ENCODE measurements around the gene WDR41.
A peak's percentile ranks its signal among the peaks of the same experiment; 100 is the strongest.
"Not testable (repeated sequence)": the region's sequence is repeated elsewhere in the genome, so short reads cannot be mapped to it uniquely, and the experiment has no call there.

Gene WDR41

GRCh38 chr5:77490741-77491344 lies 1.3 kb downstream of the WDR41 start:
- H3K79me2 ChIP-seq (ENCODE audit: control insufficient read depth, insufficient read depth, low read length, unreplicated experiment), result peaks cover 43% of the 10 kb centered on the region
- H3K4me1 ChIP-seq (ENCODE audit: control insufficient read depth, insufficient read depth, low read length, unreplicated experiment), result peaks cover 14% of the 10 kb centered on the region
- peaks cover 18% of the 10 kb centered on the region for H3K36me3 ChIP-seq (ENCODE audit: insufficient read depth, low read length)
- peak overlapping the region; percentile 95 for H3K4me3 ChIP-seq (ENCODE audit: low read depth, low read length)
- peak overlapping the region; percentile 90 for H2AFZ ChIP-seq (ENCODE audit: low read length, unreplicated experiment)
- not testable (repeated sequence) for H3K27me3 ChIP-seq (ENCODE audit: insufficient read depth, low read length)
- peak overlapping the region; percentile 90 for H3K27ac ChIP-seq (ENCODE audit: low read depth, low read length)

- Histone ChIP-seq H3K27ac (ENCODE audit: low read depth, low read length) (no peak overlapping the region), H3K36me3 (ENCODE audit: insufficient read depth, low read length) (peaks cover 43% of the 10 kb centered on the region), H3K27me3 (ENCODE audit: insufficient read depth, low read length) (no peaks in the 10 kb centered on the region), H3K79me2 (ENCODE audit: control insufficient read depth, insufficient read depth, low read length, unreplicated experiment) (peaks cover 43% of the 10 kb centered on the region), H3K4me1 (ENCODE audit: control insufficient read depth, insufficient read depth, low read length, unreplicated experiment) (peaks cover 14% of the 10 kb centered on the region), H2AFZ (ENCODE audit: low read length, unreplicated experiment) (no peak overlapping the region), H3K4me3 (ENCODE audit: low read depth, low read length) (no peak overlapping the region)
These were observed 5.7 kb downstream of the WDR41 start for GRCh38 chr5:77486344-77486962.

- H3K27me3 ChIP-seq (ENCODE audit: insufficient read depth, low read length), result no peaks in the 10 kb centered on the region
- peaks cover 20% of the 10 kb centered on the region for H3K79me2 ChIP-seq (ENCODE audit: control insufficient read depth, insufficient read depth, low read length, unreplicated experiment)
- H3K27ac ChIP-seq (ENCODE audit: low read depth, low read length), result no peak overlapping the region
- H3K36me3 ChIP-seq (ENCODE audit: insufficient read depth, low read length), result peaks cover 49% of the 10 kb centered on the region
- no peak overlapping the region for H2AFZ ChIP-seq (ENCODE audit: low read length, unreplicated experiment)
- H3K4me1 ChIP-seq (ENCODE audit: control insufficient read depth, insufficient read depth, low read length, unreplicated experiment), result no peaks in the 10 kb centered on the region
- no peak overlapping the region for H3K4me3 ChIP-seq (ENCODE audit: low read depth, low read length)
These were observed 8.4 kb downstream of the WDR41 start for GRCh38 chr5:77483682-77484081.

- not testable (repeated sequence) for H3K79me2 ChIP-seq (ENCODE audit: control insufficient read depth, insufficient read depth, low read length, unreplicated experiment)
These were observed 17.1 kb downstream of the WDR41 start for GRCh38 chr5:77475041-77475440.

GRCh38 chr5:77468875-77469274 lies 23.2 kb downstream of the WDR41 start:
- not testable (repeated sequence) for H3K27ac ChIP-seq (ENCODE audit: low read depth, low read length); H3K27me3 ChIP-seq (ENCODE audit: insufficient read depth, low read length); H3K36me3 ChIP-seq (ENCODE audit: insufficient read depth, low read length); H3K4me3 ChIP-seq (ENCODE audit: low read depth, low read length); H2AFZ ChIP-seq (ENCODE audit: low read length, unreplicated experiment); H3K4me1 ChIP-seq (ENCODE audit: control insufficient read depth, insufficient read depth, low read length, unreplicated experiment)
- H3K79me2 ChIP-seq (ENCODE audit: control insufficient read depth, insufficient read depth, low read length, unreplicated experiment), result peaks cover 16% of the 10 kb centered on the region

More at GRCh38 chr5:77475041-77475440, 17.1 kb downstream of the WDR41 start:
- H3K4me1 ChIP-seq (ENCODE audit: control insufficient read depth, insufficient read depth, low read length, unreplicated experiment); H3K27me3 ChIP-seq (ENCODE audit: insufficient read depth, low read length); H3K36me3 ChIP-seq (ENCODE audit: insufficient read depth, low read length); H3K4me3 ChIP-seq (ENCODE audit: low read depth, low read length); H2AFZ ChIP-seq (ENCODE audit: low read length, unreplicated experiment); H3K27ac ChIP-seq (ENCODE audit: low read depth, low read length): not testable (repeated sequence)

- H3K36me3 ChIP-seq (ENCODE audit: insufficient read depth, low read length), result no peaks in the 10 kb centered on the region
These were observed 28.2 kb downstream of the WDR41 start for GRCh38 chr5:77463905-77464304.

GRCh38 chr5:77461287-77461686 lies 30.8 kb downstream of the WDR41 start:
- H3K27ac ChIP-seq (ENCODE audit: low read depth, low read length), result no peak overlapping the region
- peaks cover 8% of the 10 kb centered on the region for H3K79me2 ChIP-seq (ENCODE audit: control insufficient read depth, insufficient read depth, low read length, unreplicated experiment)
- H3K4me1 ChIP-seq (ENCODE audit: control insufficient read depth, insufficient read depth, low read length, unreplicated experiment), result peaks cover 7% of the 10 kb centered on the region
- no peak overlapping the region for H2AFZ ChIP-seq (ENCODE audit: low read length, unreplicated experiment)
- no peaks in the 10 kb centered on the region for H3K27me3 ChIP-seq (ENCODE audit: insufficient read depth, low read length)
- no peaks in the 10 kb centered on the region for H3K36me3 ChIP-seq (ENCODE audit: insufficient read depth, low read length)
- H3K4me3 ChIP-seq (ENCODE audit: low read depth, low read length), result no peak overlapping the region

More at GRCh38 chr5:77463905-77464304, 28.2 kb downstream of the WDR41 start:
- Histone ChIP-seq H3K27me3 (ENCODE audit: insufficient read depth, low read length) (no peaks in the 10 kb centered on the region), H3K79me2 (ENCODE audit: control insufficient read depth, insufficient read depth, low read length, unreplicated experiment) (peaks cover 14% of the 10 kb centered on the region), H3K4me3 (ENCODE audit: low read depth, low read length) (no peak overlapping the region), H2AFZ (ENCODE audit: low read length, unreplicated experiment) (peak overlapping the region; percentile 60), H3K4me1 (ENCODE audit: control insufficient read depth, insufficient read depth, low read length, unreplicated experiment) (peaks cover 7% of the 10 kb centered on the region), H3K27ac (ENCODE audit: low read depth, low read length) (no peak overlapping the region)

- no peaks in the 10 kb centered on the region for H3K27me3 ChIP-seq (ENCODE audit: insufficient read depth, low read length)
- H3K4me1 ChIP-seq (ENCODE audit: control insufficient read depth, insufficient read depth, low read length, unreplicated experiment), result no peaks in the 10 kb centered on the region
- no peak overlapping the region for H3K4me3 ChIP-seq (ENCODE audit: low read depth, low read length)
- no peak overlapping the region for H2AFZ ChIP-seq (ENCODE audit: low read length, unreplicated experiment)
- H3K79me2 ChIP-seq (ENCODE audit: control insufficient read depth, insufficient read depth, low read length, unreplicated experiment), result no peaks in the 10 kb centered on the region
- H3K27ac ChIP-seq (ENCODE audit: low read depth, low read length), result no peak overlapping the region
- peaks cover 14% of the 10 kb centered on the region; the same call in 1 of the 2 replicates for H3K36me3 ChIP-seq (ENCODE audit: insufficient read depth, low read length)
These were observed 38.0 kb downstream of the WDR41 start for GRCh38 chr5:77454123-77454522.

- H2AFZ ChIP-seq (ENCODE audit: low read length, unreplicated experiment), result no peak overlapping the region
- no peaks in the 10 kb centered on the region for H3K4me1 ChIP-seq (ENCODE audit: control insufficient read depth, insufficient read depth, low read length, unreplicated experiment)
- no peak overlapping the region for H3K4me3 ChIP-seq (ENCODE audit: low read depth, low read length)
- no peaks in the 10 kb centered on the region for H3K27me3 ChIP-seq (ENCODE audit: insufficient read depth, low read length)
- H3K27ac ChIP-seq (ENCODE audit: low read depth, low read length), result no peak overlapping the region
- H3K36me3 ChIP-seq (ENCODE audit: insufficient read depth, low read length), result peaks cover 31% of the 10 kb centered on the region
- H3K79me2 ChIP-seq (ENCODE audit: control insufficient read depth, insufficient read depth, low read length, unreplicated experiment), result no peaks in the 10 kb centered on the region
These were observed 39.8 kb downstream of the WDR41 start for GRCh38 chr5:77452351-77452750.

GRCh38 chr5:77449981-77450380 lies 42.1 kb downstream of the WDR41 start:
- Histone ChIP-seq H3K27ac (ENCODE audit: low read depth, low read length) (no peak overlapping the region), H3K4me3 (ENCODE audit: low read depth, low read length) (no peak overlapping the region), H3K4me1 (ENCODE audit: control insufficient read depth, insufficient read depth, low read length, unreplicated experiment) (no peaks in the 10 kb centered on the region), H3K27me3 (ENCODE audit: insufficient read depth, low read length) (no peaks in the 10 kb centered on the region), H3K79me2 (ENCODE audit: control insufficient read depth, insufficient read depth, low read length, unreplicated experiment) (no peaks in the 10 kb centered on the region), H3K36me3 (ENCODE audit: insufficient read depth, low read length) (peaks cover 34% of the 10 kb centered on the region), H2AFZ (ENCODE audit: low read length, unreplicated experiment) (no peak overlapping the region)

GRCh38 chr5:77449277-77449676 lies 42.8 kb downstream of the WDR41 start:
- H3K79me2 ChIP-seq (ENCODE audit: control insufficient read depth, insufficient read depth, low read length, unreplicated experiment), result no peaks in the 10 kb centered on the region
- no peak overlapping the region for H3K27ac ChIP-seq (ENCODE audit: low read depth, low read length)
- no peak overlapping the region for H2AFZ ChIP-seq (ENCODE audit: low read length, unreplicated experiment)
- peaks cover 37% of the 10 kb centered on the region for H3K36me3 ChIP-seq (ENCODE audit: insufficient read depth, low read length)
- H3K4me1 ChIP-seq (ENCODE audit: control insufficient read depth, insufficient read depth, low read length, unreplicated experiment), result no peaks in the 10 kb centered on the region
- H3K4me3 ChIP-seq (ENCODE audit: low read depth, low read length), result no peak overlapping the region
- H3K27me3 ChIP-seq (ENCODE audit: insufficient read depth, low read length), result no peaks in the 10 kb centered on the region

All from ACC112 (cell line).